Mesothelial cell of epicardium (in vitro differentiated cells): ENCODE data around the gene VGLL3. TPM values are rescaled to one million over a fixed set of nuclear protein-coding genes. Genes with fewer than 3 reads are reported as not detected.

Experiments used
- DNase-seq, 2 experiments: peaks; one replicate each; pipeline ENCODE4 v3.0.0; 2021; ENCODE audit warnings: low spot score in 2 of 2; ENCODE audit not compliant: unreplicated experiment in 2 of 2
- H3K27ac Mint-ChIP-seq: 2 replicates; pipeline ENCODE4 v1.8.0; 2021; ENCODE audit warnings: mixed read lengths
- H3K27me3 Mint-ChIP-seq: 2 replicates; pipeline ENCODE4 v1.8.0; 2021; ENCODE audit warnings: low read depth, mixed read lengths
- H3K36me3 Mint-ChIP-seq: 2 replicates; pipeline ENCODE4 v1.8.0; 2021; ENCODE audit warnings: mixed read lengths
- H3K4me1 Mint-ChIP-seq: 2 replicates; pipeline ENCODE4 v1.8.0; 2021; ENCODE audit warnings: mixed read lengths
- H3K4me3 Mint-ChIP-seq: 2 replicates; pipeline ENCODE4 v1.8.0; 2021; ENCODE audit warnings: mild to moderate bottlenecking, moderate library complexity, mixed read lengths
- H3K9me3 Mint-ChIP-seq: 2 replicates; pipeline ENCODE4 v1.8.0; 2021; ENCODE audit warnings: mixed read lengths
- CTCF ChIP-seq: fragments of 200-600 bp; sonication (generic); IDR thresholded peaks from one replicate; pipeline ENCODE4 v1.5.0; 2021; ENCODE audit warnings: antibody characterized with exemption; ENCODE audit not compliant: unreplicated experiment
- total RNA-seq: library from RNA; stranded (reverse); gene quantifications from 3 replicates; pipeline ENCODE4 v1.2.1, GENCODE V29; 2021

The VGLL3 gene
- total RNA-seq, 1 donor from 2014 or later, result 11.9 TPM

GRCh38 chr3:86921971-86922680 is 68.8 kb downstream of the VGLL3 start:
- H3K27me3 Mint-ChIP-seq, result no peaks in the 10 kb centered on the region
- no peak overlapping the region for H3K27ac Mint-ChIP-seq
- no peak for DNase-seq

GRCh38 chr3:86914670-86915069 is 76.3 kb downstream of the VGLL3 start:
- Mint-ChIP-seq H3K36me3 (no peaks in the 10 kb centered on the region), H3K27me3 (no peaks in the 10 kb centered on the region), H3K4me3 (no peak overlapping the region), H3K9me3 (no peaks in the 10 kb centered on the region), H3K4me1 (no peaks in the 10 kb centered on the region), H3K27ac (no peak overlapping the region)
- DNase-seq, result no peak
- TF ChIP-seq CTCF, result no peak

More at GRCh38 chr3:86921971-86922680, 68.8 kb downstream of the VGLL3 start:
- no peaks in the 10 kb centered on the region for H3K36me3 Mint-ChIP-seq
- no peak for TF ChIP-seq CTCF
- peaks cover 10% of the 10 kb centered on the region for H3K4me1 Mint-ChIP-seq
- no peaks in the 10 kb centered on the region for H3K9me3 Mint-ChIP-seq
- H3K4me3 Mint-ChIP-seq, result no peak overlapping the region

GRCh38 chr3:86913160-86913559 is 77.8 kb downstream of the VGLL3 start:
- no peaks in the 10 kb centered on the region for H3K27me3 Mint-ChIP-seq
- TF ChIP-seq CTCF, result no peak
- H3K36me3 Mint-ChIP-seq, result no peaks in the 10 kb centered on the region
- no peaks in the 10 kb centered on the region for H3K9me3 Mint-ChIP-seq
- H3K27ac Mint-ChIP-seq, result no peak overlapping the region
- DNase-seq, result no peak
- no peak overlapping the region for H3K4me3 Mint-ChIP-seq
- H3K4me1 Mint-ChIP-seq, result no peaks in the 10 kb centered on the region

- no peaks in the 10 kb centered on the region for H3K36me3 Mint-ChIP-seq
- H3K9me3 Mint-ChIP-seq, result no peaks in the 10 kb centered on the region
- DNase-seq, result no peak
- no peak overlapping the region for H3K27ac Mint-ChIP-seq
- no peak for TF ChIP-seq CTCF
- no peak overlapping the region for H3K4me3 Mint-ChIP-seq
- no peaks in the 10 kb centered on the region for H3K27me3 Mint-ChIP-seq
- no peaks in the 10 kb centered on the region for H3K4me1 Mint-ChIP-seq
Measured at GRCh38 chr3:86895202-86895601, 95.7 kb downstream of the VGLL3 start.

GRCh38 chr3:86890741-86891396 is 100.1 kb downstream of the VGLL3 start:
- no peaks in the 10 kb centered on the region for H3K36me3 Mint-ChIP-seq
- no peaks in the 10 kb centered on the region for H3K4me1 Mint-ChIP-seq
- H3K27ac Mint-ChIP-seq, result no peak overlapping the region
- DNase-seq, result no peak
- H3K9me3 Mint-ChIP-seq, result no peaks in the 10 kb centered on the region
- no peaks in the 10 kb centered on the region for H3K27me3 Mint-ChIP-seq
- no peak overlapping the region for H3K4me3 Mint-ChIP-seq
- no peak for TF ChIP-seq CTCF

Other genes with a start within 250 kb of the VGLL3 start
- 26.4 to 27.4 TPM (median 27.2 TPM) in 3 replicates for gene CHMP2B, start 236.2 kb upstream of the VGLL3 start, total RNA-seq